ENCODE data around the gene SOCS6. TPM values are rescaled to one million over a fixed set of nuclear protein-coding genes. Genes with fewer than 3 reads are reported as not detected.

The SOCS6 gene
- total and polyA plus RNA-seq, 2 donors (not counting 3 experiments of a cell fraction or from before 2014, with no cell fraction given) = 8.6 to 15.0 TPM

DNA sequence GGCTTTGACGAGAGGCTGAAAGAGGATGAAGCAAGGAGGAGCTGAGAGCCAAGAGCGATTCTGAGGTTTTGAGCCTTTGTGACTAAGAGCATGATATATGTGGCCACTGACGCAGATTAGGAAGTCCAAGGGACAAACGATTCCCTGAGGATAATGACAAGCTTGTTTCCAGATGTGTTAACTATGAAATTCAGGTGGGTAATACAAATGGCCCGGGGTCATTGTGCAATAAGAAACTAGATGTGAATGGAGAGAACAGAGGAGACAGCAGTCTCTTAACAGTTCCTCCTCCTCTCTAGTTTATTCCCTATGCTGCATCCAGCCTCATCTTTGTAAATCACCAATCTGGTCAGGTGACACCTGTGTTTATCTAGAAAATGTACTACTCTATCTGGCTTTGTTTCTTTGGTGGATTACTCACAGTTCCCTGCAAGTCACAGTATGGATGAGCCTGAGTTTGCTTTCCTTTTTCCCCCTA lies 84.2 kb downstream of the SOCS6 start:
- FAIRE-seq (no peak), DNase-seq (ENCODE audit: low read depth, low spot score) (no peak)
- no peaks in the 10 kb centered on the region for H4K20me1 ChIP-seq (replicated peaks; ENCODE audit: control insufficient read depth, extremely low read depth, insufficient read depth, low read length)
- no peaks in the 10 kb centered on the region for H3K79me2 ChIP-seq (ENCODE audit: control insufficient read depth, insufficient read depth, low read length)
- no TSS peak for BruUV-seq (replicated peaks)
- ChIA-PET CTCF (interaction anchor here (2.0 kb wide), 1 partner anchor 82 kb away, joined by 6 read pairs; no protein-coding TSS in a partner anchor), POLR2A (no interaction called here)
- TF ChIP-seq FOS (IDR thresholded peaks at IDR 0.05; ENCODE audit: borderline replicate concordance, insufficient read depth, low read length) (no peak), POLR2AphosphoS5 (IDR thresholded peaks at IDR 0.05; ENCODE audit: insufficient read depth, low read depth, low read length) (no peak), MYC (IDR thresholded peaks at IDR 0.05; ENCODE audit: low read depth, low read length) (no peak), EZH2 (IDR thresholded peaks at IDR 0.05; ENCODE audit: borderline replicate concordance, low read depth, low read length, severe bottlenecking) (no peak), GATA2 (IDR thresholded peaks at IDR 0.05; ENCODE audit: insufficient read depth, insufficient read length, low read depth, low read length) (no peak), JUN (IDR thresholded peaks at IDR 0.05; ENCODE audit: borderline replicate concordance, insufficient read depth, insufficient read length, low read depth) (no peak), POLR2A (IDR thresholded peaks at IDR 0.05; ENCODE audit: low read depth, low read length) (no peak)
- TF ChIP-seq, protein P1, sequence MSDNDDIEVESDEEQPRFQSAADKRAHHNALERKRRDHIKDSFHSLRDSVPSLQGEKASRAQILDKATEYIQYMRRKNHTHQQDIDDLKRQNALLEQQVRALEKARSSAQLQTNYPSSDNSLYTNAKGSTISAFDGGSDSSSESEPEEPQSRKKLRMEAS (IDR thresholded peaks at IDR 0.05; ENCODE audit: insufficient read depth, insufficient read length) = no peak
- TF ChIP-seq, protein P2, sequence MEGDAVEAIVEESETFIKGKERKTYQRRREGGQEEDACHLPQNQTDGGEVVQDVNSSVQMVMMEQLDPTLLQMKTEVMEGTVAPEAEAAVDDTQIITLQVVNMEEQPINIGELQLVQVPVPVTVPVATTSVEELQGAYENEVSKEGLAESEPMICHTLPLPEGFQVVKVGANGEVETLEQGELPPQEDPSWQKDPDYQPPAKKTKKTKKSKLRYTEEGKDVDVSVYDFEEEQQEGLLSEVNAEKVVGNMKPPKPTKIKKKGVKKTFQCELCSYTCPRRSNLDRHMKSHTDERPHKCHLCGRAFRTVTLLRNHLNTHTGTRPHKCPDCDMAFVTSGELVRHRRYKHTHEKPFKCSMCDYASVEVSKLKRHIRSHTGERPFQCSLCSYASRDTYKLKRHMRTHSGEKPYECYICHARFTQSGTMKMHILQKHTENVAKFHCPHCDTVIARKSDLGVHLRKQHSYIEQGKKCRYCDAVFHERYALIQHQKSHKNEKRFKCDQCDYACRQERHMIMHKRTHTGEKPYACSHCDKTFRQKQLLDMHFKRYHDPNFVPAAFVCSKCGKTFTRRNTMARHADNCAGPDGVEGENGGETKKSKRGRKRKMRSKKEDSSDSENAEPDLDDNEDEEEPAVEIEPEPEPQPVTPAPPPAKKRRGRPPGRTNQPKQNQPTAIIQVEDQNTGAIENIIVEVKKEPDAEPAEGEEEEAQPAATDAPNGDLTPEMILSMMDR (IDR thresholded peaks at IDR 0.05; ENCODE audit: extremely low read depth in 1 of 2, insufficient read depth in 1 of 2, low read depth in 1 of 2, low read length in 2 of 2) = no peak
- no peak overlapping the region for H2AFZ ChIP-seq (ENCODE audit: low read depth, low read length)
- H3K4me3 ChIP-seq (replicated peaks in 1 of 3; ENCODE audit: insufficient read depth in 1 of 3, low read depth in 1 of 3, low read length in 3 of 3) = no peak overlapping the region
- H3K36me3 ChIP-seq (ENCODE audit: control insufficient read depth in 2 of 2, extremely low read depth in 1 of 2, insufficient read depth in 2 of 2, low read length in 2 of 2) = no peaks in the 10 kb centered on the region
- dilution Hi-C loops (cut with MboI; ENCODE audit: extremely low pct_ligation_motif_present, low sequenced_read_pairs) = no loop called here
- no peak overlapping the region for H3K27ac ChIP-seq (ENCODE audit: insufficient read depth, low read depth, low read length)
- no peaks in the 10 kb centered on the region for H3K4me1 ChIP-seq (ENCODE audit: control insufficient read depth, extremely low read depth, insufficient read depth, low read length)
- H3K9me3 ChIP-seq (replicated peaks; ENCODE audit: control insufficient read depth, insufficient read depth, low read length) = no peaks in the 10 kb centered on the region
- peaks cover 0 to 2% of the 10 kb centered on the region in 2 experiments for H3K27me3 ChIP-seq (ENCODE audit: control insufficient read depth in 2 of 2, insufficient read depth in 2 of 2, low read length in 2 of 2)
- no peak overlapping the region for H3K9ac ChIP-seq (replicated peaks; ENCODE audit: extremely low read depth, insufficient read depth, low read length)
- H3K4me2 ChIP-seq (ENCODE audit: insufficient read depth, low read length) = no peak overlapping the region
- intact Hi-C loops (cut with micrococcal nuclease) = no loop called here
- no peaks in the 10 kb centered on the region for H3K9me1 ChIP-seq (replicated peaks; ENCODE audit: control insufficient read depth, extremely low read depth, insufficient read depth, low read length)

All from endothelial cell of umbilical vein (primary cell).